ENCODE data around the gene CADM1.

The CADM1 gene

DNA sequence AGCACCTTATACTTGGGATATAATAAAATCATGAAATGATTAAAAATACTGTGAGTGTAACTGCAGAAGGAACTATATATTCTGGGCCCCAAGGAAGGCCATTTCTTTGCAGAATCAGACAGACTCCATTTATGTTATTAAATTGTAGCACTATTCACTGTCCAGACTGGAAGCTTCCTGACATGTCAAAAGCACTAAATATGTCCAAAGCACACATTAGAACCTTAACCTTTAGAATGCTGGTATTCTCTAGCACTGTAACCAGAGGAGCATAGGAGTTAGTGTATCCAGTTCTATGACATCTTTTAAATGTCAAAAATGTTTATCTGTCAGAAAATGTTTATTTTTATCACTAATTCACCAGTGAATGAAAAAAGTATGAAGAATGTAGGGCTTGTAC, 246.9 kb downstream of the CADM1 start:
- Histone ChIP-seq H3K18ac (ENCODE audit: low read length) (no peak overlapping the region), H3K9ac (ENCODE audit: low read depth, low read length, poor library complexity) (no peak overlapping the region), H2AFZ (ENCODE audit: low read length) (no peak overlapping the region), H2AK5ac (ENCODE audit: low read depth, low read length) (no peak overlapping the region), H3K4me3 (ENCODE audit: low read length in 2 of 2) (no peak overlapping the region), H3K27ac (replicated peaks; ENCODE audit: low read length) (no peak overlapping the region), H3K4ac (ENCODE audit: low read length) (no peak overlapping the region), H2BK15ac (ENCODE audit: low read length) (no peak overlapping the region), H3K4me2 (ENCODE audit: insufficient read depth, low read length, poor library complexity, severe bottlenecking) (no peak overlapping the region), H2BK120ac (ENCODE audit: low read depth, low read length) (no peak overlapping the region), H4K8ac (ENCODE audit: low read depth, low read length) (no peak overlapping the region), H3K23ac (ENCODE audit: low read depth, low read length, poor library complexity) (no peak overlapping the region), H3K79me1 (ENCODE audit: low read depth, low read length) (no peaks in the 10 kb centered on the region), H3K36me3 (replicated peaks in 1 of 2; ENCODE audit: control insufficient read depth in 2 of 2, insufficient read depth in 2 of 2, low read length in 2 of 2) (no peaks in the 10 kb centered on the region), H2BK12ac (ENCODE audit: low read length) (no peak overlapping the region), H3K4me1 (ENCODE audit: control insufficient read depth in 2 of 2, insufficient read depth in 1 of 2, low read depth in 1 of 2, low read length in 2 of 2) (peaks cover 6 to 7% of the 10 kb centered on the region in 2 donors), H3K14ac (ENCODE audit: low read length) (no peak overlapping the region), H2BK5ac (ENCODE audit: low read length) (no peak overlapping the region), H3K9me3 (replicated peaks in 1 of 2; ENCODE audit: control insufficient read depth in 2 of 2, insufficient read depth in 1 of 2, low read depth in 1 of 2, low read length in 2 of 2) (no peaks in the 10 kb centered on the region), H3K27me3 (ENCODE audit: control insufficient read depth in 3 of 3, insufficient read depth in 3 of 3, low read depth in 1 of 3, low read length in 3 of 3) (no peaks in the 10 kb centered on the region), H4K91ac (ENCODE audit: low read depth, low read length, poor library complexity) (no peak overlapping the region)
- DNase-seq (ENCODE audit: low spot score) = no peak

DNA sequence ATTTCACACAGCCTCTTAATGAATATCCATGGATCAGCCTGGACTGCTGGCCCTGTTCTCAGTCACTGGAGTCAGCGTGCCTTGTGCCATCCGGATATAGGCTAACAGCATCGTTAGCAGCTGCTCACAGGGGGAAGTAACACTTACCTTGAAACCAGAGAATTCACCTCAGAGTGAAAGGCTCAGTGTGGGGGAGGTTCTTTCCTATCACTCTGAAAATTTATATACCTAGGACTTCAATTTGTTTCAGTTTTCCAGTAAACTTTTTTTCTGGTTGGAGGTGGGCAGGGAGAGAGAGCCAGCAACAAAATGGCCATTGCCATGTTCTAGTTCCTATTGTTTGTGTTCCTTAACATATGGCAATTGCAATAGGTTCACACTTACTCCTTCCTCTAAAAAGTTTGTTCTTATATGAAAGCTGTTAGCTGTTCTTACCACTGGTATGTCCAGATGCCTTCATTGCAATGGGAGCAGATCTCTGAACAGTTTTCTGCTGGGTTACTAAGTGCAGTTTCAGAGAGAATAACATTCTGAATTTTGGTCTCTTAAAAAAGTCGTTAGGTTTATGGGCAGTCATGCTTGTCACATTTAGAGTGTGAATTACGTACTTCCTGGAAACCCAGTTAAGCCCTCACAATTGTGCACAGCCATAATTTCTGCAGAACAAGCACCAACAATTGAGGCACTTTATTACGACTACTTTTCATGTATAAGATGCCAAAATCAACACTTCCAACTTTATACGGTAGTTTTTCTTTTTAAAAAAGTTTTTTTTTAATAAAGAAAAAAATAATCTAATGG, 247.6 kb downstream of the CADM1 start:
- Histone ChIP-seq H3K4ac (ENCODE audit: low read length) (no peak overlapping the region), H3K14ac (ENCODE audit: low read length) (no peak overlapping the region), H3K4me1 (ENCODE audit: control insufficient read depth in 2 of 2, insufficient read depth in 1 of 2, low read depth in 1 of 2, low read length in 2 of 2) (peaks cover 5 to 7% of the 10 kb centered on the region in 2 donors), H4K8ac (ENCODE audit: low read depth, low read length) (no peak overlapping the region), H3K4me2 (ENCODE audit: insufficient read depth, low read length, poor library complexity, severe bottlenecking) (no peak overlapping the region), H3K9ac (ENCODE audit: low read depth, low read length, poor library complexity) (no peak overlapping the region), H3K27ac (replicated peaks; ENCODE audit: low read length) (no peak overlapping the region), H2AK5ac (ENCODE audit: low read depth, low read length) (no peak overlapping the region), H2BK5ac (ENCODE audit: low read length) (no peak overlapping the region), H3K23ac (ENCODE audit: low read depth, low read length, poor library complexity) (no peak overlapping the region), H2BK15ac (ENCODE audit: low read length) (no peak overlapping the region), H3K27me3 (ENCODE audit: control insufficient read depth in 3 of 3, insufficient read depth in 3 of 3, low read depth in 1 of 3, low read length in 3 of 3) (no peaks in the 10 kb centered on the region), H4K91ac (ENCODE audit: low read depth, low read length, poor library complexity) (no peak overlapping the region), H3K4me3 (ENCODE audit: low read length in 2 of 2) (no peak overlapping the region), H3K36me3 (replicated peaks in 1 of 2; ENCODE audit: control insufficient read depth in 2 of 2, insufficient read depth in 2 of 2, low read length in 2 of 2) (no peaks in the 10 kb centered on the region), H3K9me3 (replicated peaks in 1 of 2; ENCODE audit: control insufficient read depth in 2 of 2, insufficient read depth in 1 of 2, low read depth in 1 of 2, low read length in 2 of 2) (no peaks in the 10 kb centered on the region), H3K79me1 (ENCODE audit: low read depth, low read length) (no peaks in the 10 kb centered on the region), H2BK12ac (ENCODE audit: low read length) (no peak overlapping the region), H3K18ac (ENCODE audit: low read length) (no peak overlapping the region), H2AFZ (ENCODE audit: low read length) (peak overlapping the region; percentile 37), H2BK120ac (ENCODE audit: low read depth, low read length) (no peak overlapping the region)
- DNase-seq (ENCODE audit: low spot score) = no peak
- no CpG with 5 or more reads among the region's 7 CpGs for WGBS, 2 donors (ENCODE audit: extremely low coverage in 2 of 2, insufficient read length in 2 of 2, insufficient replicate concordance in 1 of 2)

GRCh38 chr11:115255006-115255762, 249.0 kb downstream of the CADM1 start:
- no peak overlapping the region for H2AK5ac ChIP-seq (ENCODE audit: low read depth, low read length)
- WGBS, 2 donors (ENCODE audit: extremely low coverage in 2 of 2, insufficient read length in 2 of 2, insufficient replicate concordance in 1 of 2) = no CpG with 5 or more reads among the region's 9 CpGs
- peaks cover 5 to 7% of the 10 kb centered on the region in 2 donors for H3K4me1 ChIP-seq (ENCODE audit: control insufficient read depth in 2 of 2, insufficient read depth in 1 of 2, low read depth in 1 of 2, low read length in 2 of 2)
- no peak overlapping the region for H3K4ac ChIP-seq (ENCODE audit: low read length)
- H2BK15ac ChIP-seq (ENCODE audit: low read length) = no peak overlapping the region
- H4K8ac ChIP-seq (ENCODE audit: low read depth, low read length) = no peak overlapping the region
- H3K79me1 ChIP-seq (ENCODE audit: low read depth, low read length) = no peaks in the 10 kb centered on the region
- no peak overlapping the region for H2BK120ac ChIP-seq (ENCODE audit: low read depth, low read length)
- no peak overlapping the region for H3K9ac ChIP-seq (ENCODE audit: low read depth, low read length, poor library complexity)
- no peak overlapping the region for H2AFZ ChIP-seq (ENCODE audit: low read length)
- H3K4me2 ChIP-seq (ENCODE audit: insufficient read depth, low read length, poor library complexity, severe bottlenecking) = no peak overlapping the region
- H4K91ac ChIP-seq (ENCODE audit: low read depth, low read length, poor library complexity) = no peak overlapping the region
- no peaks in the 10 kb centered on the region for H3K36me3 ChIP-seq (replicated peaks in 1 of 2; ENCODE audit: control insufficient read depth in 2 of 2, insufficient read depth in 2 of 2, low read length in 2 of 2)
- no peak overlapping the region for H2BK12ac ChIP-seq (ENCODE audit: low read length)
- H3K14ac ChIP-seq (ENCODE audit: low read length) = no peak overlapping the region
- no peak overlapping the region for H3K23ac ChIP-seq (ENCODE audit: low read depth, low read length, poor library complexity)
- no peak overlapping the region for H2BK5ac ChIP-seq (ENCODE audit: low read length)
- H3K4me3 ChIP-seq (ENCODE audit: low read length in 2 of 2) = no peak overlapping the region
- H3K27ac ChIP-seq (replicated peaks; ENCODE audit: low read length) = no peak overlapping the region
- no peaks in the 10 kb centered on the region for H3K27me3 ChIP-seq (ENCODE audit: control insufficient read depth in 3 of 3, insufficient read depth in 3 of 3, low read depth in 1 of 3, low read length in 3 of 3)
- no peak overlapping the region for H3K18ac ChIP-seq (ENCODE audit: low read length)
- DNase-seq (ENCODE audit: low spot score) = no peak
- H3K9me3 ChIP-seq (replicated peaks in 1 of 2; ENCODE audit: control insufficient read depth in 2 of 2, insufficient read depth in 1 of 2, low read depth in 1 of 2, low read length in 2 of 2) = no peaks in the 10 kb centered on the region

DNA sequence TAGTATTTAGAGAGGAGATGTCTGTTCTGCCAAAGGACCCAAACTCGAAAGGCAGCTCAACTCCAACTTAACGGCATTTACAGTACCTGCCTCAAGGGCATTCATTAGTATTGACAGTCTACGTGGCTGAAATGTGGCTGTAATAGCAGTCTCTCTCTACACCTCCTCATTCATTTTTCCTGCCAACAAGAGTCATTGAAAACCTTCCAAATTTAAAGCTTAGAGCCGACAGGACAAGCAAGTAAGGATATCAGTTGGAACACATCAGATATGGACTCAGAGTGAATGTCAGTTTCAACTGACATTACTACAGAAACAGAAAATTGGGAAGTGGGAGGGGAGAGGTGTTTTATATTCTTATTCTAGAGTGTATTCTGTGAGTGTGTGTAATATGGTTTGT, 253.1 kb downstream of the CADM1 start:
- no peak overlapping the region for H3K18ac ChIP-seq (ENCODE audit: low read length)
- no peaks in the 10 kb centered on the region for H3K27me3 ChIP-seq (ENCODE audit: control insufficient read depth in 3 of 3, insufficient read depth in 3 of 3, low read depth in 1 of 3, low read length in 3 of 3)
- no peak overlapping the region for H2BK12ac ChIP-seq (ENCODE audit: low read length)
- no peaks in the 10 kb centered on the region for H3K9me3 ChIP-seq (replicated peaks in 1 of 2; ENCODE audit: control insufficient read depth in 2 of 2, insufficient read depth in 1 of 2, low read depth in 1 of 2, low read length in 2 of 2)
- H3K36me3 ChIP-seq (replicated peaks in 1 of 2; ENCODE audit: control insufficient read depth in 2 of 2, insufficient read depth in 2 of 2, low read length in 2 of 2) = no peaks in the 10 kb centered on the region
- no peak overlapping the region for H3K4me3 ChIP-seq (ENCODE audit: low read length in 2 of 2)
- H2AK5ac ChIP-seq (ENCODE audit: low read depth, low read length) = no peak overlapping the region
- H3K14ac ChIP-seq (ENCODE audit: low read length) = no peak overlapping the region
- WGBS, 2 donors (ENCODE audit: extremely low coverage in 2 of 2, insufficient read length in 2 of 2, insufficient replicate concordance in 1 of 2) = no CpG with 5 or more reads among the region's 4 CpGs
- H2BK5ac ChIP-seq (ENCODE audit: low read length) = no peak overlapping the region
- no peak overlapping the region for H3K27ac ChIP-seq (replicated peaks; ENCODE audit: low read length)
- no peak for DNase-seq (ENCODE audit: low spot score)
- no peaks in the 10 kb centered on the region for H3K79me1 ChIP-seq (ENCODE audit: low read depth, low read length)
- no peak overlapping the region for H3K9ac ChIP-seq (ENCODE audit: low read depth, low read length, poor library complexity)
- no peak overlapping the region for H3K4me2 ChIP-seq (ENCODE audit: insufficient read depth, low read length, poor library complexity, severe bottlenecking)
- H2AFZ ChIP-seq (ENCODE audit: low read length) = no peak overlapping the region
- no peak overlapping the region for H2BK120ac ChIP-seq (ENCODE audit: low read depth, low read length)
- peaks cover 4 to 6% of the 10 kb centered on the region in 2 donors for H3K4me1 ChIP-seq (ENCODE audit: control insufficient read depth in 2 of 2, insufficient read depth in 1 of 2, low read depth in 1 of 2, low read length in 2 of 2)
- H2BK15ac ChIP-seq (ENCODE audit: low read length) = no peak overlapping the region
- no peak overlapping the region for H3K4ac ChIP-seq (ENCODE audit: low read length)
- no peak overlapping the region for H4K91ac ChIP-seq (ENCODE audit: low read depth, low read length, poor library complexity)
- no peak overlapping the region for H3K23ac ChIP-seq (ENCODE audit: low read depth, low read length, poor library complexity)
- no peak overlapping the region for H4K8ac ChIP-seq (ENCODE audit: low read depth, low read length)

All from neuronal stem cell (in vitro differentiated cells).